A549 treated with ZK216348 at 1 μM for 4 hours (cell line): ENCODE measurements around the gene ANKRD50. TPM values are rescaled to one million over a fixed set of nuclear protein-coding genes. Genes with fewer than 3 reads are reported as not detected.

Experiments used
- total RNA-seq: library from RNA; stranded (reverse); fragments of 200-300 nt; extraction: Qiagen RNA extraction; gene quantifications from 5 replicates; pipeline ENCODE4 v1.2.3, GENCODE V29; 2022; ENCODE audit warnings: low read depth

Gene ANKRD50, protein sequence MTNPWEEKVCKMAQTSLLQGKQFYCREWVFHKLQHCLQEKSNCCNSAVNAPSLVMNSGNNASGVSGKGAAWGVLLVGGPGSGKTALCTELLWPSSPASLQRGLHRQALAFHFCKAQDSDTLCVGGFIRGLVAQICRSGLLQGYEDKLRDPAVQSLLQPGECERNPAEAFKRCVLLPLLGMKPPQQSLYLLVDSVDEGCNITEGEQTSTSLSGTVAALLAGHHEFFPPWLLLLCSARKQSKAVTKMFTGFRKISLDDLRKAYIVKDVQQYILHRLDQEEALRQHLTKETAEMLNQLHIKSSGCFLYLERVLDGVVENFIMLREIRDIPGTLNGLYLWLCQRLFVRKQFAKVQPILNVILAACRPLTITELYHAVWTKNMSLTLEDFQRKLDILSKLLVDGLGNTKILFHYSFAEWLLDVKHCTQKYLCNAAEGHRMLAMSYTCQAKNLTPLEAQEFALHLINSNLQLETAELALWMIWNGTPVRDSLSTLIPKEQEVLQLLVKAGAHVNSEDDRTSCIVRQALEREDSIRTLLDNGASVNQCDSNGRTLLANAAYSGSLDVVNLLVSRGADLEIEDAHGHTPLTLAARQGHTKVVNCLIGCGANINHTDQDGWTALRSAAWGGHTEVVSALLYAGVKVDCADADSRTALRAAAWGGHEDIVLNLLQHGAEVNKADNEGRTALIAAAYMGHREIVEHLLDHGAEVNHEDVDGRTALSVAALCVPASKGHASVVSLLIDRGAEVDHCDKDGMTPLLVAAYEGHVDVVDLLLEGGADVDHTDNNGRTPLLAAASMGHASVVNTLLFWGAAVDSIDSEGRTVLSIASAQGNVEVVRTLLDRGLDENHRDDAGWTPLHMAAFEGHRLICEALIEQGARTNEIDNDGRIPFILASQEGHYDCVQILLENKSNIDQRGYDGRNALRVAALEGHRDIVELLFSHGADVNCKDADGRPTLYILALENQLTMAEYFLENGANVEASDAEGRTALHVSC (N-terminal part only)
- total RNA-seq = 2.9 to 6.4 TPM (median 5.5 TPM) in 5 replicates

DNA sequence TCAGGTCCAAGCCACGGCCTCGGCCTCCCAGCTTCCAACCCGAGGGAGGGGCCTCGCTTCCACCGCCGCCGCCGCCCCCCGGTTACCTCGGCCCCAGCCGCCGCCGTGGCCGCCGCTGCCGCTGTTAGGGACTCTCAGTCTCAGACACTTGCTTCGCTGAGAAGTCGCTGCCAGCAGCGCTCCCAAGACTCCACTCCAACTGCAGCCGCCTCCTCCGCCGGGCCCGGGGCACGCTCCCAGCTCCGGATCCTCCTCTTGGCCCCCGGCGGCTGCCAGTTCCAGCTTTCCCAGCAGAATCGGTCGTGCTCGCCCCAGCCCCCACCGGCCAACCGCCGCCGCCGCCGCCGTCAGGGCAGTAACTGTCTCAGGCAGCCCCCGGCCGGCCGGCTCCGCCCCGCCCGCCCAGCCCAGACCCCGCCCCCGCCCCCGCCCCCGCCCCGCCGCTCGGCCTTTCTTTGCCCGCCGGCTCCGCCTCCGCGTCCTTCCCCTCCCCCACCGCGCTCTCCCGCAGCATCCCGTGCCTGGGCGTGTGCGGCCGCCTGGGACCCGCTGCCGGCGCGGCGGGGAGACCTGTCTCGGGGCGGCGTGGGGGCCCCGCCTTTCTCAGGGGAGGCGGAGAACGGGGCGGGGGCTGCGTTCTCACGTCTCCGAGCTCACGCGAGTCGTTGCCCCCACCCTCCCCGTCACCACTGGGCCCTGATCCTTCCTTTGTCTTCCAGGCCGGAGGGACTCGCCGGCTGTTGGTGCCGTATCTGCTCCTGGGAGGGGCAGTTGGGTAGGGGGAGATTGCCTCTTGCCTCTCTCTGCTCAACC is at the start of gene ANKRD50:
TSS of gene ANKRD50 (minus strand) at position 361 of the 813 bp plus-strand sequence. CDS start 2,221 bp downstream, outside the sequence.

